Cardiac fibroblast (primary cell): ENCODE measurements around the gene UNC5B.

ENCODE experiments used
- DNase-seq, 2 donors: peaks; one replicate each; pipeline versions ENCODE4 v3.0.0 to v3.0.0-alpha.2; 2010; ENCODE audit warnings: low read depth in 2 of 2
- H3K4me3 ChIP-seq, 2 donors: replicated peaks in 1 of 2; 1 replicate in 1 of 2; 2 replicates in 1 of 2; pipeline ENCODE4 v1.5.1; 2011; ENCODE audit warnings: low read depth in 2 of 2, low read length in 2 of 2, mild to moderate bottlenecking in 2 of 2, moderate library complexity in 1 of 2
- CTCF ChIP-seq: IDR thresholded peaks from one replicate; pipeline ENCODE4 v1.5.1; 2011; ENCODE audit warnings: low read depth, mild to moderate bottlenecking, low read length, inconsistent platforms

UNC5B gene

GRCh38 chr10:71267508-71268240 is 55.3 kb downstream of the UNC5B start:
- no peak for DNase-seq
- TF ChIP-seq CTCF, result no peak

GRCh38 chr10:71268247-71268691 is 55.9 kb downstream of the UNC5B start:
- peak; percentile 53 to 65 for DNase-seq
- peak; percentile 68 for TF ChIP-seq CTCF
- H3K4me3 ChIP-seq, result no peak overlapping the region

More at GRCh38 chr10:71267508-71268240, 55.3 kb downstream of the UNC5B start:
- H3K4me3 ChIP-seq, result no peak overlapping the region

DNA sequence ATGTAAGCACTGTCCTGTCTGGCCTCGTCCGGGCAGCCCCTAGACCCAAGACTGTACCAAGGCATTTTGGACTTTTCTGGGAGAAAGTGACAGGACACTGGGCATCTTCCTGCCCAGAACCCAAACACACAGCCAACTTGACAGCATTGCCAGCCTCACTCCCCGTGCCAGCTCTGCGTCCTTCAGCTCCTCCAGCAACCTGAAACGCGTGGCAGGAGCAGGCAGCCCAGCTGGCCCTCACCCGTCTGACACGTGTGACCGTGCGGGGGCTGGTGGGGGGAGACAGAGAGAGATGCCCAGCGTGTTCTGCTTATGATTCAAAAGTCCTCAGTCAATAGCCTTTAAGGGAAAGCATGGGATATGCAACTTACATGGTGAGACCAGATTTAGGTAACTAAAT is 56.4 kb downstream of the UNC5B start:
- no peak overlapping the region for H3K4me3 ChIP-seq
- no peak for DNase-seq
- TF ChIP-seq CTCF, result no peak

DNA sequence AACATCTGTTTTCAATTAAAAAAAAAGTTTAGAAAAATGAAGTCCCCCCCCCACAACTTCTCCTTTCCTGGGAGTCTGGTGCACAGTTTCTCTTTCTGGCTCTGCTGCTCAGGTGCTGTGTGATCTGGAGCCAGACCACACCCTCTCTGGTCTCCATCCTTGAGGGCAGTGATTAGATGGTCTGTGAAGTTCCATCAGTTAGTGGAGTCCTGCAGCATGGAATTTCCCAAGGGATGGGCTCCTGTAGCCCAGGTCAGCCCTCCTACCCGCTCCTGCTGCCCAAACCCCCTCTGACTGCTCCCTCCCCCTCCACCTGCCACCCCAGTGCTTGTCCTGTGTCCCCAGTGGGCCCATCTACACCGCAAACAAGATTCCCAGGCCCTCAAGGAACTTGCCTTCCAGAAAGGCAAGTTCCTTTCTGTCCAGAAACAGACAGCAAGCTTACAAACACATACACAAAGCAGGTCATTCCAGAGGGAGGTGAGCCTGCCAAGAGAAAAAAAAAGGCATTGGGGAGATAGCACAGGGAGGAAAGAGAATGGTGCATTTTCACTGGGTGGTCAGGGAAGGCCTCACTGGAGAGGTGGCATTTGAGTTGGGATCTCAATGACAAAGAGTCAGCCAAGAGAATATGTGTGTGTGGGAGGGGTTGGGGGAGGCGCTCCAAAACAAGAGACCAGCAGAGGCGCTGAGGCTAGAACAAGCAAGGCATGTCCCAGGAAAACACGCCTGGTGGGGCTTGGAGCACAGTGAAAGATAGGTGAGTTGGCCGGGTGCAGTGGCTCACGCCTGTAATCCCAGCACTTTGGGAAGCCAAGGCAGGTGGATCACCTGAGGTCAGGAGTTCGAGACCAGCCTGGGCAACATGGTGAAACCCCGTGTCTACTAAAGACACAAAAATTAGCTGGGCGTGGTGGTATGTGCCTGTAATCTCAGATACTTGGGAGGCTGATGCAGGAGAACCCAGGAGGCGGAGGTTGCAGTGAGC is 57.2 kb downstream of the UNC5B start:
- no peak overlapping the region for H3K4me3 ChIP-seq
- DNase-seq, result peak; percentile 43 to 76
- no peak for TF ChIP-seq CTCF

DNA sequence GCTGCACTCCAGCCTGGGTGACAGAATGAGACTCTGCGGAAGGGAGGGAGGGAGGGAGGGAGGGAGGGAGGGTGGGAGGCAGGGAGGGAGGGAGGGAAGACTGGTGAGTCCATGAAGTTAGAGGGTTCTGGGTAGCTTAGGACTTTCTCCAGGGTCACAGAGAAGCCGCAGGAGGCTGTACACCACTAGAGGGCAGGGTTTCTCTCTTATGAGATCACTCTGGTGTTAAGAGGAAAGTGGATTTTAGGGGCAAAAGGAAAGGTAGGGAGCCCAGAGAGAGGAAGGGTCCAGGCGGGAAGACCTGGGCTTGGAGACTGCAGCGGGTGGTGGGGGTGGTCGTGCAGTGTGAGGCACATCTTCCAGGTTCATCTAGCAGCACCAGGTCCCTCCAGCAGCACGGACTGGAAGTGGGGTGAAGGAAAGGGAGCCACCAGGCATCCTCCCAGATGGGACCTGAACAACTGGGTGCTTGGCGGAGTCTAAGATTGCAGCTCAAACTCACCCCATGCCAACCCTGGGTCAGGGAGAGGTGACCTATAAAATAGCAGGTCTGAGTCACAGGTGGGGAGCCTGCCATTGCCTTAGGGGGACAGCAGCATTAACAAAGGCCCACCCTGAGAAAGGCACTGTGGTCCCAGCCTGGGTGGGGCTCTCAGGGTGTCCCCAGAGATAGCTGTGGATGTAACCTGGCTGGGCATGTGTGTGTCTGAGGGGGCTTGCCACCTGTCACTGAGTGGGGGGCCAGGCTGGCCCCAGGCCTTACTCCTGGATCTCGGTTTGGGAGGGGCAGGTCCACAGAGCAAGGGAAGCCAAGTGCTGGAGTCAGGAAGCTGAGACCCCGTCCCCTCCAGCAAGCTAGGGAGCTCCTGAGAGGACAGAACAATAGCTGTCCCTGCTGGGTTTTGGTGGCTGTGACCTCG is 58.2 kb downstream of the UNC5B start:
- peak; percentile 88 to 91 for DNase-seq
- TF ChIP-seq CTCF, result peak; percentile 78
- no peak overlapping the region for H3K4me3 ChIP-seq

GRCh38 chr10:71271662-71272055 is 59.3 kb downstream of the UNC5B start:
- no peak overlapping the region for H3K4me3 ChIP-seq
- TF ChIP-seq CTCF, result no peak
- DNase-seq, result peak in 1 of 2 donors; percentile 58
